H1 (cell line): ENCODE data around the gene PHLDA1. TPM values are rescaled to one million over a fixed set of nuclear protein-coding genes. Genes with fewer than 3 reads are reported as not detected.

Source experiments
- ATF2 ChIP-seq: IDR thresholded peaks from 2 replicates; pipeline ENCODE4 v1.6.1; 2012; ENCODE audit warnings: low read length, inconsistent platforms
- KDM5A ChIP-seq: fragments of 200-600 bp; IDR thresholded peaks from 2 replicates; pipeline ENCODE4 v1.7.1; 2012; ENCODE audit warnings: mild to moderate bottlenecking, low read length, inconsistent platforms, mixed read lengths
- NANOG ChIP-seq: IDR thresholded peaks from 2 replicates; pipeline ENCODE4 v1.6.1; 2011; ENCODE audit warnings: low read length, low read depth, mild to moderate bottlenecking, inconsistent platforms; ENCODE audit not compliant: insufficient read depth, poor library complexity, severe bottlenecking
- RNF2 ChIP-seq: fragments of 200-900, 300-1000 bp; sonication (generic); IDR thresholded peaks from 2 replicates; pipeline ENCODE4 v1.7.1; 2016; ENCODE audit warnings: borderline replicate concordance, low read depth, mild to moderate bottlenecking, antibody characterized with exemption, low read length; ENCODE audit not compliant: poor library complexity, severe bottlenecking; ENCODE audit errors: missing control alignments
- SIN3A ChIP-seq, 2 experiments: IDR thresholded peaks in 1 of 2; conservative IDR thresholded peaks in 1 of 2; 2 replicates each; pipeline ENCODE4 v1.6.1; 2011 to 2012; ENCODE audit warnings: low read length in 2 of 2, improper control_type of control experiment in 1 of 2, low read depth in 1 of 2, mild to moderate bottlenecking in 1 of 2
- TBP ChIP-seq: IDR thresholded peaks from 2 replicates; pipeline ENCODE4 v1.6.1; 2011; ENCODE audit warnings: low read depth, low read length, improper control_type of control experiment
- polyA plus RNA-seq, 7 experiments: library from polyadenylated mRNA; depleted of rRNA in 3 of 7; stranded (reverse) in 5 of 7; unstranded in 2 of 7; fragments of >200 nt in 5 of 7; fragments of 200-250 nt in 2 of 7; gene quantifications; 1 replicate in 5 of 7; 2 replicates in 1 of 7; 4 replicates in 1 of 7; pipeline versions ENCODE4 v1.2.1 to v1.2.3, GENCODE V29; 2011 to 2013; ENCODE audit warnings: missing spikeins in 2 of 7, mixed read lengths in 2 of 7
- total RNA-seq: library from RNA; stranded (reverse); fragmentation: NEBNext Ultra II Directional; extraction: Animal tissue kit (Norgen Biotek cat#: 25700); gene quantifications from 2 replicates; pipeline ENCODE4 v1.2.1, GENCODE V29; 2021

PHLDA1 gene
- total and polyA plus RNA-seq, 2 of the 8 experiments (the other 6 are each of a cell fraction or from before 2014, with no cell fraction given) = 18.9 to 19.4 TPM

DNA sequence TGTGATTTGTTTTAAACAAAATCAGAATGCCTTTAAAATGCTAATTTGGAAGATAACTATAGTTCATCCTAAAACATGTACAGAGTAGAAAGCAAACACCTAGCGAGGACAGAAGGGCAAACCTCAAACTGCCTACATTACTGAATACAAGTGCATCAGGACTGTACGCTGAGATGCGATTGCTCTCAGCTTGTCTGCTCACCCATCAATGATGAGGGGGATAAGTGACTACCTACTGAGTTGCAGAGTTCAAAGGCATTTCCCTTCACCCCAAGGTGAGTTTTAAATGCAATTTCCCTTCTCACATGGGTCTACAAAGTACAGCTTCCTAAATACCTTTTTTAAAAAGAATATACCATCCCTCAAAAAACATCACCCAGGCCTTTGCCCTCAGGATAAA, 52.9 kb downstream of the PHLDA1 start (continued):
- TF ChIP-seq ATF2 (no peak), RNF2 (no peak), SIN3A (conservative IDR thresholded peaks at IDR 0.05 in 1 of 2, IDR thresholded peaks at IDR 0.05 in 1 of 2; ENCODE audit: low read depth in 1 of 2, low read length in 2 of 2) (no peak), NANOG (no peak), KDM5A (no peak), TBP (no peak)
